Sigmoid colon (tissue), 4 donors: ENCODE results near the gene HEATR5A.

Experiments
- EP300 ChIP-seq, 4 donors: sonication (generic); formaldehyde crosslinking; IDR thresholded peaks; one replicate each; pipeline ENCODE4 v1.6.1; 2017; ENCODE audit warnings: antibody characterized with exemption in 4 of 4
- POLR2A ChIP-seq, 2 donors: fragments of 450-650 bp; IDR thresholded peaks; one replicate each; pipeline ENCODE4 v1.6.1; 2016; ENCODE audit warnings: antibody characterized with exemption in 2 of 2, mild to moderate bottlenecking in 2 of 2, moderate library complexity in 2 of 2
- TF ChIP-seq, protein P1 (sequence below), 4 experiments: fragments of 450-650 bp in 3 of 4; fragments of 200-600 bp in 1 of 4; IDR thresholded peaks; one replicate each; pipeline ENCODE4 v1.5.1; 2016 to 2019; ENCODE audit warnings: antibody characterized with exemption in 4 of 4, mild to moderate bottlenecking in 3 of 4, moderate library complexity in 2 of 4

- TF ChIP-seq, protein P1, sequence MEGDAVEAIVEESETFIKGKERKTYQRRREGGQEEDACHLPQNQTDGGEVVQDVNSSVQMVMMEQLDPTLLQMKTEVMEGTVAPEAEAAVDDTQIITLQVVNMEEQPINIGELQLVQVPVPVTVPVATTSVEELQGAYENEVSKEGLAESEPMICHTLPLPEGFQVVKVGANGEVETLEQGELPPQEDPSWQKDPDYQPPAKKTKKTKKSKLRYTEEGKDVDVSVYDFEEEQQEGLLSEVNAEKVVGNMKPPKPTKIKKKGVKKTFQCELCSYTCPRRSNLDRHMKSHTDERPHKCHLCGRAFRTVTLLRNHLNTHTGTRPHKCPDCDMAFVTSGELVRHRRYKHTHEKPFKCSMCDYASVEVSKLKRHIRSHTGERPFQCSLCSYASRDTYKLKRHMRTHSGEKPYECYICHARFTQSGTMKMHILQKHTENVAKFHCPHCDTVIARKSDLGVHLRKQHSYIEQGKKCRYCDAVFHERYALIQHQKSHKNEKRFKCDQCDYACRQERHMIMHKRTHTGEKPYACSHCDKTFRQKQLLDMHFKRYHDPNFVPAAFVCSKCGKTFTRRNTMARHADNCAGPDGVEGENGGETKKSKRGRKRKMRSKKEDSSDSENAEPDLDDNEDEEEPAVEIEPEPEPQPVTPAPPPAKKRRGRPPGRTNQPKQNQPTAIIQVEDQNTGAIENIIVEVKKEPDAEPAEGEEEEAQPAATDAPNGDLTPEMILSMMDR (IDR thresholded peaks at IDR 0.05) = no peak
- TF ChIP-seq EP300 (IDR thresholded peaks at IDR 0.05) (no peak), POLR2A (IDR thresholded peaks at IDR 0.05) (no peak)
Observed at GRCh38 chr14:31465111-31465510, 44.8 kb upstream of the HEATR5A start.
